ENCODE results near the gene WIPF1.

Gene WIPF1

GRCh38 chr2:174635015-174635593 lies 37.5 kb upstream of the WIPF1 start:
- no peak for TF ChIP-seq CTCF (IDR thresholded peaks at IDR 0.05; ENCODE audit: insufficient read depth, missing control alignments)
- no peak for FAIRE-seq
- no peak for DNase-seq (ENCODE audit: insufficient read length, low spot score)

- no peak for TF ChIP-seq CTCF (IDR thresholded peaks at IDR 0.05; ENCODE audit: insufficient read depth, missing control alignments)
- DNase-seq (ENCODE audit: insufficient read length, low spot score) (no peak), FAIRE-seq (no peak)
Measured at GRCh38 chr2:174634130-174635014, 36.8 kb upstream of the WIPF1 start.

- no peak for DNase-seq (ENCODE audit: insufficient read length, low spot score)
- FAIRE-seq, result no peak
- TF ChIP-seq CTCF (IDR thresholded peaks at IDR 0.05; ENCODE audit: insufficient read depth, missing control alignments), result no peak
Measured at GRCh38 chr2:174633623-174633930, 36.0 kb upstream of the WIPF1 start.

GRCh38 chr2:174632841-174633622 lies 35.4 kb upstream of the WIPF1 start:
- TF ChIP-seq CTCF (IDR thresholded peaks at IDR 0.05; ENCODE audit: insufficient read depth, missing control alignments), result no peak
- no peak for DNase-seq (ENCODE audit: insufficient read length, low spot score)
- no peak for FAIRE-seq

GRCh38 chr2:174631009-174631981 lies 33.7 kb upstream of the WIPF1 start:
- FAIRE-seq (no peak), DNase-seq (ENCODE audit: insufficient read length, low spot score) (no peak)
- no peak for TF ChIP-seq CTCF (IDR thresholded peaks at IDR 0.05; ENCODE audit: insufficient read depth, missing control alignments)

GRCh38 chr2:174630107-174630506 lies 32.5 kb upstream of the WIPF1 start:
- FAIRE-seq (no peak), DNase-seq (ENCODE audit: insufficient read length, low spot score) (no peak)
- no peak for TF ChIP-seq CTCF (IDR thresholded peaks at IDR 0.05; ENCODE audit: insufficient read depth, missing control alignments)

Measured in D721Med (cell line).